Measurements from ENCODE around the gene CCT6B. TPM values are rescaled to one million over a fixed set of nuclear protein-coding genes. Genes with fewer than 3 reads are reported as not detected.

Gene CCT6B
- total and polyA plus RNA-seq, 2 of the 13 experiments (the other 11 are each of a cell fraction or from before 2014, with no cell fraction given): 0.41 to 1.4 TPM

DNA sequence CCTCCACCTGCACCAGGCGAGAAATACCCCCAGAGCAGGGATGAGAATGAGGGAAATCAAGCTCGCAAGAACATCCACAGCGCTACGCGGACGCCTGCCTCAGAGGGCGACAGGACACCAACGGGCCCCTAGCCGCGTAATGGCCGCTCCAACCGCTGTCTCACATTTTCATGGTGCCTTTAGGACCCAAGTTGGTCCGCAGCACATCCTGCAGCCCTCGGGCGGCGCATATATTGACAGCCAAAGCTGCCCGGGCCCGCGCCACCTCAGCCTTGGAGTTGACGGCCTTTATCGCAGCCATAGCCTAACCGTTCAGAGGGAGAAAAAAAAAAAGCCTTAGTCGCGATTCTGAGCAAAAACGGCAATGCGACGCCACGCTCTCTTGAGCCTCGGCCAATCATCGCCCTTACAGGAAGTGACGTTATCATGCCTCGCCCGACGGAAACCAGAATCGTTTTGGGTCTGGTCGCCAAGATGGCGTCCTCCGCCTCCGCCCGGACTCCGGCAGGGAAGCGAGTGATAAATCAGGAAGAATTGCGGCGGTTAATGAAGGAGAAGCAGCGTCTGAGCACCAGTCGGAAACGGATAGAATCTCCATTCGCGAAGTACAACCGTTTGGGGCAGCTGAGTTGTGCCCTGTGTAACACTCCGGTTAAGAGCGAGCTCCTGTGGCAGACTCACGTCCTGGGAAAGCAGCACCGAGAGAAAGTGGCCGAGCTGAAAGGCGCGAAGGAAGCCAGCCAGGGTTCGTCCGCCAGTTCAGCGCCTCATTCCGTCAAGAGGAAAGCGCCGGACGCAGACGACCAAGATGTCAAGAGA lies at the start of gene CCT6B, which contains the start of gene ZNF830 (continued):
- TF ChIP-seq ATF2 (CRISPR knock-in tag; IDR thresholded peaks at IDR 0.05) (no peak; the same call in 1 of the 2 replicates), CERS6 (CRISPR knock-in tag; IDR thresholded peaks at IDR 0.05) (no peak), ZNF768 (CRISPR knock-in tag; IDR thresholded peaks at IDR 0.05) (peak; percentile 28; the same call in 1 of the 2 replicates), AGO2 (optimal IDR thresholded peaks at IDR 0.05; ENCODE audit: low read depth, low read length) (peak; percentile 84), ZNF577 (CRISPR knock-in tag; IDR thresholded peaks at IDR 0.05; ENCODE audit: borderline replicate concordance, low read depth) (no peak), FLYWCH1 (CRISPR knock-in tag; IDR thresholded peaks at IDR 0.05) (no peak), ZNF546 (CRISPR knock-in tag; conservative IDR thresholded peaks at IDR 0.05) (no peak; the same call in 1 of the 2 replicates), ZSCAN30 (CRISPR knock-in tag; IDR thresholded peaks at IDR 0.05) (no peak), JUNB (CRISPR knock-in tag; IDR thresholded peaks at IDR 0.05; ENCODE audit: borderline replicate concordance) (no peak), ZNF644 (CRISPR knock-in tag; IDR thresholded peaks at IDR 0.05; ENCODE audit: low read depth) (no peak), SKI (IDR thresholded peaks at IDR 0.05; ENCODE audit: partially characterized antibody) (no peak), ZNF530 (CRISPR knock-in tag; IDR thresholded peaks at IDR 0.05; ENCODE audit: low read depth) (no peak), ESRRA (CRISPR knock-in tag; IDR thresholded peaks at IDR 0.05; ENCODE audit: low read depth) (0 out of 2 replicates have a peak, but pooled peaks have one; percentile 28), TEAD3 (CRISPR knock-in tag; optimal IDR thresholded peaks at IDR 0.05; ENCODE audit: borderline replicate concordance) (peak; percentile 37), ZNF510 (CRISPR knock-in tag; IDR thresholded peaks at IDR 0.05; ENCODE audit: low read depth) (no peak), ZNF552 (CRISPR knock-in tag; IDR thresholded peaks at IDR 0.05; ENCODE audit: borderline replicate concordance) (peak; percentile 71; the same call in 1 of the 2 replicates), PREB (CRISPR knock-in tag; IDR thresholded peaks at IDR 0.05) (no peak), ZNF264 (CRISPR knock-in tag; IDR thresholded peaks at IDR 0.05) (no peak), SIN3A (IDR thresholded peaks at IDR 0.05; ENCODE audit: borderline replicate concordance, low read depth, low read length) (peak; percentile 85; the same call in 1 of the 2 replicates), ZBTB21 (CRISPR knock-in tag; IDR thresholded peaks at IDR 0.05) (no peak)
- TF ChIP-seq, protein P1, sequence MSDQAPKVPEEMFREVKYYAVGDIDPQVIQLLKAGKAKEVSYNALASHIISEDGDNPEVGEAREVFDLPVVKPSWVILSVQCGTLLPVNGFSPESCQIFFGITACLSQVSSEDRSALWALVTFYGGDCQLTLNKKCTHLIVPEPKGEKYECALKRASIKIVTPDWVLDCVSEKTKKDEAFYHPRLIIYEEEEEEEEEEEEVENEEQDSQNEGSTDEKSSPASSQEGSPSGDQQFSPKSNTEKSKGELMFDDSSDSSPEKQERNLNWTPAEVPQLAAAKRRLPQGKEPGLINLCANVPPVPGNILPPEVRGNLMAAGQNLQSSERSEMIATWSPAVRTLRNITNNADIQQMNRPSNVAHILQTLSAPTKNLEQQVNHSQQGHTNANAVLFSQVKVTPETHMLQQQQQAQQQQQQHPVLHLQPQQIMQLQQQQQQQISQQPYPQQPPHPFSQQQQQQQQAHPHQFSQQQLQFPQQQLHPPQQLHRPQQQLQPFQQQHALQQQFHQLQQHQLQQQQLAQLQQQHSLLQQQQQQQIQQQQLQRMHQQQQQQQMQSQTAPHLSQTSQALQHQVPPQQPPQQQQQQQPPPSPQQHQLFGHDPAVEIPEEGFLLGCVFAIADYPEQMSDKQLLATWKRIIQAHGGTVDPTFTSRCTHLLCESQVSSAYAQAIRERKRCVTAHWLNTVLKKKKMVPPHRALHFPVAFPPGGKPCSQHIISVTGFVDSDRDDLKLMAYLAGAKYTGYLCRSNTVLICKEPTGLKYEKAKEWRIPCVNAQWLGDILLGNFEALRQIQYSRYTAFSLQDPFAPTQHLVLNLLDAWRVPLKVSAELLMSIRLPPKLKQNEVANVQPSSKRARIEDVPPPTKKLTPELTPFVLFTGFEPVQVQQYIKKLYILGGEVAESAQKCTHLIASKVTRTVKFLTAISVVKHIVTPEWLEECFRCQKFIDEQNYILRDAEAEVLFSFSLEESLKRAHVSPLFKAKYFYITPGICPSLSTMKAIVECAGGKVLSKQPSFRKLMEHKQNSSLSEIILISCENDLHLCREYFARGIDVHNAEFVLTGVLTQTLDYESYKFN (CRISPR knock-in tag; conservative IDR thresholded peaks at IDR 0.05): no peak
- TF ChIP-seq, protein P2, sequence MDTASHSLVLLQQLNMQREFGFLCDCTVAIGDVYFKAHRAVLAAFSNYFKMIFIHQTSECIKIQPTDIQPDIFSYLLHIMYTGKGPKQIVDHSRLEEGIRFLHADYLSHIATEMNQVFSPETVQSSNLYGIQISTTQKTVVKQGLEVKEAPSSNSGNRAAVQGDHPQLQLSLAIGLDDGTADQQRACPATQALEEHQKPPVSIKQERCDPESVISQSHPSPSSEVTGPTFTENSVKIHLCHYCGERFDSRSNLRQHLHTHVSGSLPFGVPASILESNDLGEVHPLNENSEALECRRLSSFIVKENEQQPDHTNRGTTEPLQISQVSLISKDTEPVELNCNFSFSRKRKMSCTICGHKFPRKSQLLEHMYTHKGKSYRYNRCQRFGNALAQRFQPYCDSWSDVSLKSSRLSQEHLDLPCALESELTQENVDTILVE (CRISPR knock-in tag; IDR thresholded peaks at IDR 0.05): no peak
